Subcutaneous adipose tissue (tissue), 4 donors: Measurements from ENCODE around the gene PLXNC1. TPM values are rescaled to one million over a fixed set of nuclear protein-coding genes. Genes with fewer than 3 reads are reported as not detected.

Source experiments
- CTCF ChIP-seq: fragments of 450-650 bp; IDR thresholded peaks from one replicate; pipeline ENCODE4 v1.5.1; 2016; ENCODE audit warnings: low read depth, mild to moderate bottlenecking, control low read depth, antibody characterized with exemption, moderate library complexity
- total RNA-seq, 4 donors: library from RNA; depleted of rRNA; stranded (reverse); fragments of >200 nt; gene quantifications; one replicate each; pipeline ENCODE4 v1.1.0, GENCODE V29; 2016

The PLXNC1 gene
- total RNA-seq, 4 donors from 2014 or later: 5.7 to 32.3 (median 8.1) TPM

GRCh38 chr12:94162108-94162507 is 13.7 kb downstream of the PLXNC1 start:
- no peak for TF ChIP-seq CTCF

GRCh38 chr12:94163850-94164249 is 15.5 kb downstream of the PLXNC1 start:
- no peak for TF ChIP-seq CTCF

GRCh38 chr12:94165138-94165537 is 16.8 kb downstream of the PLXNC1 start:
- TF ChIP-seq CTCF: no peak

GRCh38 chr12:94165670-94166364 is 17.4 kb downstream of the PLXNC1 start:
- TF ChIP-seq CTCF: no peak

GRCh38 chr12:94167071-94167755 is 18.8 kb downstream of the PLXNC1 start:
- TF ChIP-seq CTCF: no peak

GRCh38 chr12:94167756-94168416 is 19.5 kb downstream of the PLXNC1 start:
- TF ChIP-seq CTCF: no peak

- no peak for TF ChIP-seq CTCF
Observed at GRCh38 chr12:94169495-94169894, 21.1 kb downstream of the PLXNC1 start.
